Hair follicle dermal papilla cell (primary cell): ENCODE data around the gene MALT1. TPM values are rescaled to one million over a fixed set of nuclear protein-coding genes. Genes with fewer than 3 reads are reported as not detected.

Source experiments
- total RNA-seq: library from RNA; depleted of rRNA; stranded (reverse); fragments of >200 nt; gene quantifications from 2 replicates; pipeline ENCODE4 v1.2.3, GENCODE V29; 2012

MALT1 gene, protein sequence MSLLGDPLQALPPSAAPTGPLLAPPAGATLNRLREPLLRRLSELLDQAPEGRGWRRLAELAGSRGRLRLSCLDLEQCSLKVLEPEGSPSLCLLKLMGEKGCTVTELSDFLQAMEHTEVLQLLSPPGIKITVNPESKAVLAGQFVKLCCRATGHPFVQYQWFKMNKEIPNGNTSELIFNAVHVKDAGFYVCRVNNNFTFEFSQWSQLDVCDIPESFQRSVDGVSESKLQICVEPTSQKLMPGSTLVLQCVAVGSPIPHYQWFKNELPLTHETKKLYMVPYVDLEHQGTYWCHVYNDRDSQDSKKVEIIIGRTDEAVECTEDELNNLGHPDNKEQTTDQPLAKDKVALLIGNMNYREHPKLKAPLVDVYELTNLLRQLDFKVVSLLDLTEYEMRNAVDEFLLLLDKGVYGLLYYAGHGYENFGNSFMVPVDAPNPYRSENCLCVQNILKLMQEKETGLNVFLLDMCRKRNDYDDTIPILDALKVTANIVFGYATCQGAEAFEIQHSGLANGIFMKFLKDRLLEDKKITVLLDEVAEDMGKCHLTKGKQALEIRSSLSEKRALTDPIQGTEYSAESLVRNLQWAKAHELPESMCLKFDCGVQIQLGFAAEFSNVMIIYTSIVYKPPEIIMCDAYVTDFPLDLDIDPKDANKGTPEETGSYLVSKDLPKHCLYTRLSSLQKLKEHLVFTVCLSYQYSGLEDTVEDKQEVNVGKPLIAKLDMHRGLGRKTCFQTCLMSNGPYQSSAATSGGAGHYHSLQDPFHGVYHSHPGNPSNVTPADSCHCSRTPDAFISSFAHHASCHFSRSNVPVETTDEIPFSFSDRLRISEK
- total RNA-seq = 86.1 and 129 TPM in 2 replicates

GRCh38 chr18:58671111-58671631 lies at the start of gene MALT1:
Gene MALT1 (plus strand): TSS chr18:58671465. CDS start chr18:58671644, 179 bp downstream.

Other genes with a start within 250 kb of the MALT1 start
- gene ALPK2, start 42.4 kb upstream of the MALT1 start, total RNA-seq = 304 and 435 TPM in 2 replicates
- 43.7 and 72.5 TPM in 2 replicates for gene ZNF532, start 193.4 kb downstream of the MALT1 start, total RNA-seq